PC-9 (cell line): ENCODE results near the gene ZNF322.

Experiments
- EZH2 ChIP-seq: fragments of 200-600 bp; sonication (generic); IDR thresholded peaks from 2 replicates; pipeline ENCODE4 v1.8.0; 2017; ENCODE audit warnings: antibody characterized with exemption, low read depth
- TF ChIP-seq, protein P1 (sequence below): fragments of 200-600 bp; sonication (generic); conservative IDR thresholded peaks from 2 replicates; pipeline ENCODE4 v1.6.1; 2017; ENCODE audit warnings: mixed run types, antibody characterized with exemption, mild to moderate bottlenecking, moderate library complexity

DNA sequence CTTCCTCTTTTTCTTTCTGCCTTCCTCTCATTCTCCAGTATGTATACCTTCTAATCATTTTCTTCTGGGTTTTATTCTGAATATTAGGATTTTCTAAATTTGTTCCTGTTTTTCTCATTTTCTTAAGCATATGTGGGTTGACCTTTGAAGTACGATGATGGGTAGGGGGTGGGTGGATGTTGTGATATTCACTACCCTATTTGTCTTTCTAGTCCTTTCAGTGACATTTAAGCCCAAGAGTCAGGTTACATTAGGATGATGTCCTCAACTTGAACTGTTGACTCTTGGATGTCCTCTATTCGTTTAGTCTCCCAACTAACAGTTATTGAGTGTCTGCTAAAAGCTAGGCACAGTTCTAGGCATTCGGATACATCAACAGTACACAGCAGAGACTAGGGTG is 55.5 kb downstream of the ZNF322 start:
- TF ChIP-seq EZH2 = no peak
- TF ChIP-seq, protein P1, sequence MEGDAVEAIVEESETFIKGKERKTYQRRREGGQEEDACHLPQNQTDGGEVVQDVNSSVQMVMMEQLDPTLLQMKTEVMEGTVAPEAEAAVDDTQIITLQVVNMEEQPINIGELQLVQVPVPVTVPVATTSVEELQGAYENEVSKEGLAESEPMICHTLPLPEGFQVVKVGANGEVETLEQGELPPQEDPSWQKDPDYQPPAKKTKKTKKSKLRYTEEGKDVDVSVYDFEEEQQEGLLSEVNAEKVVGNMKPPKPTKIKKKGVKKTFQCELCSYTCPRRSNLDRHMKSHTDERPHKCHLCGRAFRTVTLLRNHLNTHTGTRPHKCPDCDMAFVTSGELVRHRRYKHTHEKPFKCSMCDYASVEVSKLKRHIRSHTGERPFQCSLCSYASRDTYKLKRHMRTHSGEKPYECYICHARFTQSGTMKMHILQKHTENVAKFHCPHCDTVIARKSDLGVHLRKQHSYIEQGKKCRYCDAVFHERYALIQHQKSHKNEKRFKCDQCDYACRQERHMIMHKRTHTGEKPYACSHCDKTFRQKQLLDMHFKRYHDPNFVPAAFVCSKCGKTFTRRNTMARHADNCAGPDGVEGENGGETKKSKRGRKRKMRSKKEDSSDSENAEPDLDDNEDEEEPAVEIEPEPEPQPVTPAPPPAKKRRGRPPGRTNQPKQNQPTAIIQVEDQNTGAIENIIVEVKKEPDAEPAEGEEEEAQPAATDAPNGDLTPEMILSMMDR = no peak
